ENCODE data around the gene OLFM4.

GRCh38 chr13:53100394-53101063, 71.9 kb downstream of the OLFM4 start:
- no peak for TF ChIP-seq CTCF (IDR thresholded peaks at IDR 0.05; ENCODE audit: extremely low read depth in 1 of 2, insufficient read depth in 1 of 2, low read depth in 1 of 2, low read length in 2 of 2)
- no peak for TF ChIP-seq FOS (IDR thresholded peaks at IDR 0.05; ENCODE audit: borderline replicate concordance, insufficient read depth, low read length)
- TF ChIP-seq POLR2AphosphoS5 (IDR thresholded peaks at IDR 0.05; ENCODE audit: insufficient read depth, low read depth, low read length) = no peak
- TF ChIP-seq POLR2A (IDR thresholded peaks at IDR 0.05; ENCODE audit: low read depth, low read length) = no peak
- no peak for TF ChIP-seq EZH2 (IDR thresholded peaks at IDR 0.05; ENCODE audit: borderline replicate concordance, low read depth, low read length, severe bottlenecking)

Measured in endothelial cell of umbilical vein (primary cell).